Left renal cortex interstitium (tissue), 4 donors: Measurements from ENCODE around the gene CEMIP. TPM values are rescaled to one million over a fixed set of nuclear protein-coding genes. Genes with fewer than 3 reads are reported as not detected.

ENCODE experiments used
- DNase-seq, 4 donors: peaks; one replicate each; pipeline ENCODE4 v3.0.0-alpha.2; 2013; ENCODE audit warnings: low read depth in 4 of 4, low spot score in 2 of 4, missing footprints in 1 of 4
- polyA plus RNA-seq, 4 donors: library from polyadenylated mRNA; unstranded; fragments of 120-200 nt; gene quantifications; one replicate each; pipeline ENCODE4 v1.2.1, GENCODE V29; 2013; ENCODE audit not compliant: insufficient read length in 4 of 4

Gene CEMIP
- polyA plus RNA-seq, 4 donors, result 2.0 to 6.2 (median 4.1) TPM

GRCh38 chr15:80779658-80780415 is 667 bp downstream of the CEMIP start:
- DNase-seq, result peak in 1 of 4 donors; percentile 6

- DNase-seq, result peak in 3 of 4 donors; percentile 41 to 64 (median 63)
Observed at GRCh38 chr15:80780416-80781221, 1.4 kb downstream of the CEMIP start.

- no peak for DNase-seq
Observed at GRCh38 chr15:80783260-80783659, 4.1 kb downstream of the CEMIP start.

- no peak for DNase-seq
Observed at GRCh38 chr15:80785335-80785734, 6.2 kb downstream of the CEMIP start.

GRCh38 chr15:80785811-80786354 is 6.7 kb downstream of the CEMIP start:
- DNase-seq, result no peak

GRCh38 chr15:80787316-80787715 is 8.1 kb downstream of the CEMIP start:
- no peak for DNase-seq

- DNase-seq, result no peak
Observed at GRCh38 chr15:80788536-80788935, 9.4 kb downstream of the CEMIP start.

GRCh38 chr15:80789296-80789695 is 10.1 kb downstream of the CEMIP start:
- DNase-seq, result no peak

GRCh38 chr15:80789796-80790195 is 10.6 kb downstream of the CEMIP start:
- DNase-seq, result no peak

- no peak for DNase-seq
Observed at GRCh38 chr15:80790236-80790635, 11.1 kb downstream of the CEMIP start.

GRCh38 chr15:80791004-80791403 is 11.8 kb downstream of the CEMIP start:
- no peak for DNase-seq

- DNase-seq, result no peak
Observed at GRCh38 chr15:80796407-80796806, 17.2 kb downstream of the CEMIP start.

- DNase-seq, result no peak
Observed at GRCh38 chr15:80798911-80799310, 19.7 kb downstream of the CEMIP start.

GRCh38 chr15:80800067-80800466 is 20.9 kb downstream of the CEMIP start:
- DNase-seq, result no peak

- DNase-seq, result no peak
Observed at GRCh38 chr15:80801891-80802680, 22.9 kb downstream of the CEMIP start.

- no peak for DNase-seq
Observed at GRCh38 chr15:80803580-80804525, 24.7 kb downstream of the CEMIP start.

GRCh38 chr15:80804970-80805495 is 25.9 kb downstream of the CEMIP start:
- DNase-seq, result peak in 1 of 4 donors; percentile 3

GRCh38 chr15:80811781-80812315 is 32.7 kb downstream of the CEMIP start:
- no peak for DNase-seq

GRCh38 chr15:80815106-80815505 is 35.9 kb downstream of the CEMIP start:
- no peak for DNase-seq
